ENCODE data around the gene UFD1.

GRCh38 chr22:19463008-19463407 lies 16.0 kb downstream of the UFD1 start:
- TF ChIP-seq POLR2A (IDR thresholded peaks at IDR 0.05) (no peak), CTCF (IDR thresholded peaks at IDR 0.05) (no peak)
